ENCODE measurements around the gene PKN2. TPM values are rescaled to one million over a fixed set of nuclear protein-coding genes. Genes with fewer than 3 reads are reported as not detected.

Gene PKN2
- total RNA-seq, 4 donors from 2014 or later: 30.9 to 47.8 (median 38.4) TPM

DNA sequence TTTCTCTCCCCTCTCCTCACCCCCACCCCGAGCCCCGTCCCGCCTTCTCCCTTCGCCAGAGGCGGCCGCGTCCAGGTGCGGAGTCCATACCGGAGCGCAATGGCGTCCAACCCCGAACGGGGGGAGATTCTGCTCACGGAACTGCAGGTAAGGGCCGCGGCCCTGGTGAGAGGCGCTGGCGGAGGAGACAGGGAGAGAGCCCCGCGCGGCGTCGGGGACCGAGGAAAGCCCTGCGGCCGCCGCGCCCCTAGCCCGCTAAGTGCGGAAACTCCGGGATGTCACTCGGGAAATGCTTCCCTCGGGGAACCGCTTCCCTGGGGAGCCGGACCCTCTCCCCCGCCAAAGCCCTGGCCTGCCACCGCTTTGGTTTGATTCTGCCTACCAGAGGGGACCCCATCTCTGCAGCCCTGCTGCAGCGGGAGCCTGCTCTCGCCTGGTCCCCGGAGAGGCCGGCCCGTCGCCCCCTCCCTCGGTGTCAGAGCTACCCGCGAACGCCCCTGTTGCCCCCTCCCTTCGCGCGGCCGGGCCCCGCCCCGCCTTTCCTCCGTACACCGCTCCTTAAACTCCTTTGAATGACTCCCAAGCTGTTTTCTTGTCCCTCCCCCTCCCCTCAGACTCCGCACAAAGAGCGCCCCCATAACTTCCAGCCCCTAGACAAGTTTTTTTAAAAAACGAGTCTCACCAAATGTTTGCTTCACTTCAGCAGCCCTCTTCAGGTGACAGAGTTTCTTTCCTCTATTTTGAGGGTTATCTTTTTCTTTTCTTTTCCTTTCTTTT, 597 bp downstream of the PKN2 start:
- H3K27me3 ChIP-seq: no peaks in the 10 kb centered on the region
- H3K9me3 ChIP-seq: no peaks in the 10 kb centered on the region
- peak overlapping the region; percentile 68 to 90 for H3K4me3 ChIP-seq
- ATAC-seq: peak; percentile 17
- no peaks in the 10 kb centered on the region for H3K36me3 ChIP-seq
- no peak for TF ChIP-seq POLR2AphosphoS5 (IDR thresholded peaks at IDR 0.05)
- TF ChIP-seq EP300 (IDR thresholded peaks at IDR 0.05): no peak
- no peak for TF ChIP-seq POLR2A (IDR thresholded peaks at IDR 0.05)
- TF ChIP-seq CTCF (IDR thresholded peaks at IDR 0.05): peak in 1 of 4 experiments; percentile 7
- H3K4me1 ChIP-seq: peaks cover 5 to 48% (median 10%) of the 10 kb centered on the region in 3 donors
- H3K27ac ChIP-seq: peak overlapping the region; percentile 70 to 98 (median 94)
- 0 to 1% methylated on average over 4 to 19 of the region's 58 CpGs for WGBS, 2 donors (ENCODE audit: low coverage in 1 of 2)

DNA sequence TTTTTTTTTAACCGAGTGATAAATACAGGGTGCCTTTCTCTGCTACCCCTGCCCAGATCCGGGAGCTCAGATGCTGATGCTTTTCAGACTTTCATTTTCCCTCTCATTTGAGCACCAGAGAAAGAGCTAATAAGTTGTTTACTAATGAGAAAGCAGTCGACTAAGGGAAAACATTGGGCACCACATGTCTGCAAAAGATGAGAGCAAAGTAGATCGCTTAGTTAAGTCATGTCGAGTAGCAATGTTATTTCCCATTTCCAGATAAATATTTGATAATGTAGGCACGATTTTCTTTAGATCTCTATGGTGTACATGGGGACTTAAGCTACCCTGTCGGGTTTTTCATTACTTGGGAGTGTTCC, 1.2 kb downstream of the PKN2 start:
- no peak for ATAC-seq
- TF ChIP-seq POLR2A (IDR thresholded peaks at IDR 0.05) (no peak), EP300 (IDR thresholded peaks at IDR 0.05) (no peak), POLR2AphosphoS5 (IDR thresholded peaks at IDR 0.05) (no peak), CTCF (IDR thresholded peaks at IDR 0.05) (no peak)
- peak overlapping the region; percentile 38 to 98 (median 82) for H3K27ac ChIP-seq
- no peaks in the 10 kb centered on the region for H3K27me3 ChIP-seq
- H3K4me3 ChIP-seq: peak overlapping the region; percentile 68 to 90
- no peaks in the 10 kb centered on the region for H3K9me3 ChIP-seq
- no peaks in the 10 kb centered on the region for H3K36me3 ChIP-seq
- WGBS, 2 donors (ENCODE audit: low coverage in 1 of 2): 0% methylated on average over 5 to 7 of the region's 7 CpGs
- H3K4me1 ChIP-seq: peaks cover 5 to 48% (median 10%) of the 10 kb centered on the region in 3 donors

- no peak for ATAC-seq
- peaks cover 0 to 36% (median 3%) of the 10 kb centered on the region in 3 donors for H3K4me1 ChIP-seq
These were observed 7.5 kb downstream of the PKN2 start for GRCh38 chr1:88691540-88691939.

DNA sequence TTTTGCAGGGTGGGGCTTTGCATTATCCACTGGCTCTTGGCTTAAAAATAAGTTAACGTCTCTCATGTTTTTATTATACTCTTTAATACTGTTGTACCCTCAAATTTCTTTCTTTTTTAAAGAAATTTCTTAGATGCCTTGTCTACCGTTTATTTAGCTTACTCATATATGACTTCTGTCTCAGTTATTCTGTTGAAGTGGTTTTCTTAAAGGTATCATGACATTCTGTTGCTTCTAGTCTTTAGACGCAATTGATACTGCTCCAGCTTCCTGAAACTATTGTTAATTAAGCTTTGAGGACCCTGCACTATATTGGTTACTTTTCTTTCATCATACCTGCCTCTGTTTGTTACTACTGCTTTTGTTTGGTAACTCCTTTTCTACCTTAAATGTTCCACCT, 11.7 kb downstream of the PKN2 start:
- Histone ChIP-seq H3K4me3 (no peak overlapping the region), H3K27me3 (no peaks in the 10 kb centered on the region), H3K27ac (no peak overlapping the region), H3K9me3 (no peaks in the 10 kb centered on the region), H3K4me1 (peaks cover 3 to 35% (median 4%) of the 10 kb centered on the region in 3 donors), H3K36me3 (no peaks in the 10 kb centered on the region)
- WGBS, 2 donors (ENCODE audit: low coverage in 1 of 2): 53 to 93% methylated on average over 3 of the region's 3 CpGs
- ATAC-seq: no peak
- TF ChIP-seq CTCF (IDR thresholded peaks at IDR 0.05) (no peak), EP300 (IDR thresholded peaks at IDR 0.05) (no peak), POLR2AphosphoS5 (IDR thresholded peaks at IDR 0.05) (no peak), POLR2A (IDR thresholded peaks at IDR 0.05) (no peak)

More at GRCh38 chr1:88691540-88691939, 7.5 kb downstream of the PKN2 start:
- no peaks in the 10 kb centered on the region for H3K36me3 ChIP-seq
- no peak overlapping the region for H3K4me3 ChIP-seq
- H3K9me3 ChIP-seq: no peaks in the 10 kb centered on the region
- WGBS, 2 donors (ENCODE audit: low coverage in 1 of 2): 59 to 66% methylated on average over 3 of the region's 3 CpGs
- H3K27me3 ChIP-seq: no peaks in the 10 kb centered on the region
- no peak overlapping the region for H3K27ac ChIP-seq
- no peak for TF ChIP-seq EP300 (IDR thresholded peaks at IDR 0.05)
- TF ChIP-seq CTCF (IDR thresholded peaks at IDR 0.05): no peak
- no peak for TF ChIP-seq POLR2AphosphoS5 (IDR thresholded peaks at IDR 0.05)
- no peak for TF ChIP-seq POLR2A (IDR thresholded peaks at IDR 0.05)

- H3K27me3 ChIP-seq: no peaks in the 10 kb centered on the region
- no peaks in the 10 kb centered on the region for H3K36me3 ChIP-seq
- TF ChIP-seq EP300 (IDR thresholded peaks at IDR 0.05) (no peak), POLR2AphosphoS5 (IDR thresholded peaks at IDR 0.05) (no peak), POLR2A (IDR thresholded peaks at IDR 0.05) (no peak), CTCF (IDR thresholded peaks at IDR 0.05) (no peak)
- H3K27ac ChIP-seq: no peak overlapping the region
- peaks cover 3 to 51% (median 4%) of the 10 kb centered on the region in 3 donors for H3K4me1 ChIP-seq
- no peak overlapping the region for H3K4me3 ChIP-seq
- H3K9me3 ChIP-seq: no peaks in the 10 kb centered on the region
- ATAC-seq: no peak
These were observed 13.4 kb downstream of the PKN2 start for GRCh38 chr1:88697503-88697902.

All from gastroesophageal sphincter (tissue), 4 donors.